Measurements from ENCODE around the gene DNAJC5.

DNA sequence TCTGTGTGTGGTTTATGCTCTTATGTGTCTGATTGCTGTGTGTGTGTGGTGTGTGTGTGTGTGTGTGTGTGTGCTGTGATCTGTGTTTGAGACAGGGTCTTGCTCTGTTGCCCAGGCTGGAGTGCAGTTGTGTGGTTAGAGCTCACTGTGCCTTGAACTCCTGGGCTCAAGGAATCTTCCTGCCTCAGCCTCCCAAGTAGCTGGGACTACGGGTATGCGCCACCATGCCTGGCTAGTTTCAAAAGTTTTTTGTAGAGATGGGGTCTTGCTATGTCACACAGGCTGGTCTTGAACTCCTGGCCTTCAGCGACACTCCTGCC is 78.2 kb downstream of the DNAJC5 start:
- TF ChIP-seq, protein P1, sequence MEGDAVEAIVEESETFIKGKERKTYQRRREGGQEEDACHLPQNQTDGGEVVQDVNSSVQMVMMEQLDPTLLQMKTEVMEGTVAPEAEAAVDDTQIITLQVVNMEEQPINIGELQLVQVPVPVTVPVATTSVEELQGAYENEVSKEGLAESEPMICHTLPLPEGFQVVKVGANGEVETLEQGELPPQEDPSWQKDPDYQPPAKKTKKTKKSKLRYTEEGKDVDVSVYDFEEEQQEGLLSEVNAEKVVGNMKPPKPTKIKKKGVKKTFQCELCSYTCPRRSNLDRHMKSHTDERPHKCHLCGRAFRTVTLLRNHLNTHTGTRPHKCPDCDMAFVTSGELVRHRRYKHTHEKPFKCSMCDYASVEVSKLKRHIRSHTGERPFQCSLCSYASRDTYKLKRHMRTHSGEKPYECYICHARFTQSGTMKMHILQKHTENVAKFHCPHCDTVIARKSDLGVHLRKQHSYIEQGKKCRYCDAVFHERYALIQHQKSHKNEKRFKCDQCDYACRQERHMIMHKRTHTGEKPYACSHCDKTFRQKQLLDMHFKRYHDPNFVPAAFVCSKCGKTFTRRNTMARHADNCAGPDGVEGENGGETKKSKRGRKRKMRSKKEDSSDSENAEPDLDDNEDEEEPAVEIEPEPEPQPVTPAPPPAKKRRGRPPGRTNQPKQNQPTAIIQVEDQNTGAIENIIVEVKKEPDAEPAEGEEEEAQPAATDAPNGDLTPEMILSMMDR (IDR thresholded peaks at IDR 0.05): no peak
- no peak for TF ChIP-seq POLR2A (IDR thresholded peaks at IDR 0.05)
